Mucosa of descending colon (tissue), 3 donors: ENCODE measurements around the gene CBX4. TPM values are rescaled to one million over a fixed set of nuclear protein-coding genes. Genes with fewer than 3 reads are reported as not detected.

Experiments
- ATAC-seq: fragments of 200-7000 bp; cut with Tn5 transposase; one replicate; pipeline ENCODE4 v1.9.1; 2020; ENCODE audit warnings: mild to moderate bottlenecking, moderate library complexity
- DNase-seq, 3 donors: peaks; one replicate each; pipeline ENCODE4 v3.0.0-alpha.2; 2020
- H3K36me3 ChIP-seq: fragments of 200-600 bp; one replicate; pipeline ENCODE4 v1.8.0; 2021; ENCODE audit warnings: low read depth, mild to moderate bottlenecking
- H3K4me1 ChIP-seq: fragments of 200-600 bp; one replicate; pipeline ENCODE4 v1.8.0; 2021; ENCODE audit warnings: low read depth, mild to moderate bottlenecking
- H3K4me3 ChIP-seq: fragments of 200-600 bp; one replicate; pipeline ENCODE4 v1.8.0; 2021; ENCODE audit warnings: mild to moderate bottlenecking
- H3K9me3 ChIP-seq: fragments of 200-600 bp; one replicate; pipeline ENCODE4 v1.8.0; 2021; ENCODE audit warnings: mild to moderate bottlenecking
- CTCF ChIP-seq: fragments of 200-600 bp; IDR thresholded peaks from one replicate; pipeline ENCODE4 v1.8.0; 2022; ENCODE audit warnings: antibody characterized with exemption, mild to moderate bottlenecking
- intact Hi-C, 2 donors: fragments of 100-400 bp; cut with DNase I in 1 of 2; cut with micrococcal nuclease in 1 of 2; formaldehyde crosslinking; loops; one replicate each; pipeline versions ENCODE4 v1.11.0 to v1.11.1; 2022; cut with DNase I, micrococcal nuclease
- total RNA-seq, 3 donors: library from RNA; stranded (reverse); fragmentation: NEBNext Ultra II Directional in 2 of 3; extraction: Animal tissue kit (Norgen Biotek cat#: 25700) in 2 of 3; gene quantifications; one replicate each; pipeline versions ENCODE4 v1.2.1 to v1.2.4, GENCODE V29; 2021 to 2023
- donor health status: DM: no; HTN: no; CAD: no; lungs with moderate emphysema.
- donor health status: DM: no; HTN: no; CAD: no.
- donor health status: DM: no; HTN: yes; CAD: no.

CBX4 gene
- total RNA-seq, 3 donors from 2014 or later: 10.2 to 14.2 (median 13.2) TPM

DNA sequence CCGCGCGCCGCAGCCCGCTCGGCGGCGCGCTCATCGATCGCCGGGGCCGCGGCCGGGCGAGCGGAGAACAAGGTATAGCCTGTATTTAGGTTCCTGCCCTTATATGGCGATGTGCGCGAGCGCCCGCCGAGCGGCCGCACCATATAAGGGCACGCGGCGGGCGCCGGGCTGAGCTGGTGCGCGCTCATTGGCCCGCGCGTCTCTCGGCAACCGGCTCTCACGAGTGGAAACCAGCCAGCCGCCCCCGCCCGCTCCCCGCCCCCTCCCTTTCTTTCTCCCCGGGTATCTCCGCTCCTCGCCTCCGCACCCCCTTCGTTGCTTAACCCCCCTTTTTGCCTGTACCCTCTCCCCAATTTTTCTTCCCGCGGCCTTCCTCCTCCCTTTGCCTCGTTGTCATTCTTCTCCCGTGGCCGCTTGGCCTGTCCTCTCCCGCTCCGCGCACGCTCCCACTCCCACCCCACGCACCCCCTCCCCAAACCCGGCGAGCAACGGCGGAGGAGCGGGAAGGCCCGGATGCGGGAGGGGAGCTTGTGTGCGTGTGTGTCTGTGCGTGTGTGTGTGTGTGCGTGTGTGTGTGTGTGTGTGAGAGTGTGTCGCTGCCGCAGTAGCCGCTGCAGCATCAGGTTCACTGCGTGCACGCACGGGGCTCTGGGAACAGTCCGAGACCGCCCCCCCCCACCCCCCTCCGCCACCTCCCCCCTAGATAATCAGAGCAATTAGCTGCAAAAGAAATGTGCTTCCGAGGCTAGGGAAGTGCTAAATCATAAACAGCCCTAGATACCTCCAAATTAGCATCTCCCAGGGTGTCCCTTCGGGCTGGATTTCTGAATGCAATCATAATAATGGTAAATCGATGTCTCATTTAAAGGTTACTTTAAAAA, 28.9 kb downstream of the CBX4 start:
- Histone ChIP-seq H3K4me3 (no peak overlapping the region), H3K36me3 (no peaks in the 10 kb centered on the region), H3K9me3 (no peaks in the 10 kb centered on the region), H3K4me1 (peaks cover 48% of the 10 kb centered on the region)
- intact Hi-C loops: no loop called here
- no peak for TF ChIP-seq CTCF
- DNase-seq (peak; percentile 85 to 88 (median 85)), ATAC-seq (peak; percentile 80)

- DNase-seq: peak in 2 of 3 donors; percentile 60 to 70
- peak; percentile 50 for ATAC-seq
- Histone ChIP-seq H3K4me1 (peaks cover 42% of the 10 kb centered on the region), H3K36me3 (no peaks in the 10 kb centered on the region), H3K4me3 (no peak overlapping the region), H3K9me3 (no peaks in the 10 kb centered on the region)
- intact Hi-C loops: loop anchor here in 1 of 2 donors (10.0 kb wide), 1 partner anchor 185 kb away; no protein-coding TSS in a partner anchor
- no peak for TF ChIP-seq CTCF
Measured at GRCh38 chr17:79809530-79810129, 29.6 kb downstream of the CBX4 start.

- DNase-seq: peak in 2 of 3 donors; percentile 62 to 63
- peak; percentile 77 for ATAC-seq
- intact Hi-C loops: loop anchor here in 1 of 2 donors (10.0 kb wide), 1 partner anchor 186 kb away; no protein-coding TSS in a partner anchor
- H3K4me1 ChIP-seq: peaks cover 43% of the 10 kb centered on the region
- no peaks in the 10 kb centered on the region for H3K36me3 ChIP-seq
- no peaks in the 10 kb centered on the region for H3K9me3 ChIP-seq
- H3K4me3 ChIP-seq: no peak overlapping the region
- TF ChIP-seq CTCF: peak; percentile 42
Measured at GRCh38 chr17:79808763-79809529, 30.3 kb downstream of the CBX4 start.

DNA sequence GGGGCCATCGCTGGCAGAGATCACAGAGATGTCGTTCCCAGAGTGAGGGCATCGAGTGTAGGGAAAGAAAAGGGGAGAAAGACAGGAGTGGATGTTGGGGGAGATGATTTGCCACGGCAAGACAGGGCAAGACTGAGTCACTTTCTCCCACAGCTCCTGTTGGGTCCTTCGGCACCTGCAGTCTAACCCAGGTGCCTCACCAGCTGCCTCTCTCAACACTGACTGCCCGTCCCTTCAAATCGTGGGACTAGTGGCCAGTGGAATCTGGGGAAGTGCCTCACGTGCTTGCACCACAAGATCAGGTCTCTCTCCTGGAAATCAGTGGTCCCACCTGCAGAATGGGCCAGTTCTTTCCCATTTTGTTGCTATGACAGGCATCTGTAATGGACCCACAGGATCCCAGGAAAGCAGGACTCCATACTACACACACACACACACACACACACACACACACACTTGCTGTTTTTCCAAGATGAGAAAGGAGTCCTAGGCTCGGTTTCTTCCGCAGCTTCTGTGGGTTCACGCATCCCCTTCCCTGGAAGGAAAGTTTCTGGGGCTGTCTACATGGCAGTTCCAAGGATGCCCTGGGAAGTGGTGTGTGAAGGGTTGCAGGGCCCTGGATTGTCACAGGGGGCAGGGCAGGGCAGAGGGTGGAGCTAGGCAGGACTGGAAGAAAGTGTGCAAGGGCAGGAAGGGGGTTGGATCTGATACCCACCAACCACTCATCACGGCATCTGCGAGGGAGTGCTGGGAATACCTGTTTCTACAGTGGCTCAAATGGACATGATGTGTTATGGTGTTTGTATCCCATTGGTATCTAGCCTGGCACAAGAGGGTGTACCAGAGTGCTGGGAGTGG, 32.1 kb downstream of the CBX4 start:
- TF ChIP-seq CTCF: no peak
- no peaks in the 10 kb centered on the region for H3K36me3 ChIP-seq
- no peak overlapping the region for H3K4me3 ChIP-seq
- DNase-seq (no peak), ATAC-seq (no peak)
- intact Hi-C loops: loop anchor here in 1 of 2 donors (10.0 kb wide), 1 partner anchor 188 kb away; no protein-coding TSS in a partner anchor
- peaks cover 36% of the 10 kb centered on the region for H3K4me1 ChIP-seq
- no peaks in the 10 kb centered on the region for H3K9me3 ChIP-seq

DNA sequence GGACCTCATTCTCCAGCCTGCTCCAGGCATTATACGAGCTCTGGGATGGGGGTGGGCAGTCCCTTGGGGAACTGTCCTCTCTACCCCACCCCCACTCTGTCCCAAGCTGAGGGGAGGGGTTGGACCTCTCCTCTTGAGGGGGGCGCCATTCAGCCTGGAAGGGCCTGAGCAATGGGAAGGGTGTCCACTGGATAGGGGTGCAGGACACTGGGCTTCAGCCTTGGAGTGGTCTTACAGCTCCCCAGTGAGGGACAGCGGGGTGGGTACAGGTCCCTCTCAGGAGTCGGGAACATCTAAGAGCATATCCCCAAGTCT, 32.8 kb downstream of the CBX4 start:
- DNase-seq: no peak
- no peak for ATAC-seq
- no peak overlapping the region for H3K4me3 ChIP-seq
- H3K36me3 ChIP-seq: no peaks in the 10 kb centered on the region
- H3K4me1 ChIP-seq: peaks cover 30% of the 10 kb centered on the region
- TF ChIP-seq CTCF: no peak
- H3K9me3 ChIP-seq: no peaks in the 10 kb centered on the region
- intact Hi-C loops: loop anchor here in 1 of 2 donors (10.0 kb wide), 1 partner anchor 188 kb away; no protein-coding TSS in a partner anchor
